ENCODE results near the gene AP2S1.

DNA sequence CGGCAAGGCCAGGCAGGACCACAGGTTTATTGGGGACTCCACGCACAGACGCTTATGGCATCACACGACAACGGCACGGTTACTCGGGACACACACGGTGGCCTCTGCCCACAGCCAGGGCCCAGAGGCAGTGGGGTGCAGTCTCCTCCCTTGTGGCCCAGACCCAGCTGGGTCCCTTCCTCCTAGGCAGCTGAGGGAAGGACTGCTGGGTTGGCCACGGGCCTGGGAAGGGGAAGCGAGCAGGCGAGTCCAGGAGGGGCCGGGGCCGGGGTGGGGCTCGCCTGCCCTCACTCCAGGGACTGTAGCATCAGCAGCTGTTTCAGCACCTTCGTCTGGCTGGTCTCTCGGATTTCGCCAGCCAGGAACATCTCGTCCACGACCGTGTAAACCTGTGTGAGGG is 12.5 kb downstream of the AP2S1 start:
- TF ChIP-seq YY1 (IDR thresholded peaks at IDR 0.05; ENCODE audit: insufficient read depth, insufficient read length): no peak
- no peak for TF ChIP-seq SUZ12 (IDR thresholded peaks at IDR 0.05; ENCODE audit: extremely low read depth, insufficient read depth, insufficient read length)
- no peak for TF ChIP-seq ZNF274 (IDR thresholded peaks at IDR 0.05; ENCODE audit: low read depth, low read length)
